Measurements from ENCODE around the gene FAM219A. TPM values are rescaled to one million over a fixed set of nuclear protein-coding genes. Genes with fewer than 3 reads are reported as not detected.

The FAM219A gene
- total and polyA plus RNA-seq, 2 experiments from 2014 or later: 9.5 to 15.0 TPM

DNA sequence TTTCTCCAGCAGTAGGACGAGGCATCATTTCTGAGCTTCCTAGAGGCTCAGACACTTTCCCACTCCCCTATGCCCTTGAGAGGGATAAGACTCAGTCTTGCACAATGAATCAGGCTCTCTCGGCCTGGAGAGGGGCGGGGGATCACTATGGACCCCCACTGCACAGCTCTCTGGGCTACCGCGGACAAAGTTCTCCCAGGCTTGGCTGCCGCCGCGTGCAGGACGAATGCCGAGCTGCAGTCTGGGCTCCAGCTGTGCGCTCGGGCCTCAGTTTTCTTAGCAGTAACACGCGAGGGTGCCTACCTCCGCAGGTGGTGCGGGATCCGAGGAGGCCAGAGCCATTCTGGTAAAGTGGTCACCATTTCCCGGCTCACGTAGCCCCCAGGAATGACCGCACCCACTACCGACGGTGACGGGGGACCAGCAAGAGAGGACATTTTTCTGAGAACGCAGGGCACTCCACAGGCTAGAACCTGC is 78.3 kb downstream of the FAM219A start:
- WGBS (ENCODE audit: low lambda C conversion rate, missing lambda C conversion rate): 12% methylated on average over 24 of the region's 24 CpGs
- DNase-seq (ENCODE audit: low spot score): peak; percentile 37
- no peak for TF ChIP-seq EZH2 (IDR thresholded peaks at IDR 0.05; ENCODE audit: borderline replicate concordance)
- no peak for TF ChIP-seq CTCF (IDR thresholded peaks at IDR 0.05; ENCODE audit: poor library complexity)
- TF ChIP-seq EZH2phosphoT487 (IDR thresholded peaks at IDR 0.05; ENCODE audit: low read depth, severe bottlenecking, unreplicated experiment): no peak
- Histone ChIP-seq H3K79me2 (no peaks in the 10 kb centered on the region), H3K4me1 (ENCODE audit: insufficient read depth) (peaks cover 17% of the 10 kb centered on the region), H4K20me1 (ENCODE audit: insufficient read depth, poor library complexity, severe bottlenecking) (no peaks in the 10 kb centered on the region), H3K9me3 (ENCODE audit: low read depth) (no peaks in the 10 kb centered on the region), H3K27ac (peak overlapping the region; percentile 61), H3K4me2 (peak overlapping the region; percentile 88), H3K4me3 (no peak overlapping the region), H3K36me3 (replicated peaks; ENCODE audit: insufficient read depth, low read depth) (no peaks in the 10 kb centered on the region), H3K27me3 (peaks cover 11% of the 10 kb centered on the region), H3K9me2 (replicated peaks; ENCODE audit: insufficient read depth) (no peaks in the 10 kb centered on the region), H2AFZ (peak overlapping the region; percentile 93)

GRCh38 chr9:34379334-34380033 is 78.9 kb downstream of the FAM219A start:
- 3% methylated on average over 35 of the region's 35 CpGs for WGBS (ENCODE audit: low lambda C conversion rate, missing lambda C conversion rate)
- H3K4me3 ChIP-seq: no peak overlapping the region
- H3K9me3 ChIP-seq (ENCODE audit: low read depth): no peaks in the 10 kb centered on the region
- no peaks in the 10 kb centered on the region for H3K79me2 ChIP-seq
- H4K20me1 ChIP-seq (ENCODE audit: insufficient read depth, poor library complexity, severe bottlenecking): no peaks in the 10 kb centered on the region
- H3K9me2 ChIP-seq (replicated peaks; ENCODE audit: insufficient read depth): no peaks in the 10 kb centered on the region
- peak overlapping the region; percentile 93 for H2AFZ ChIP-seq
- H3K4me1 ChIP-seq (ENCODE audit: insufficient read depth): peaks cover 18% of the 10 kb centered on the region
- peaks cover 11% of the 10 kb centered on the region for H3K27me3 ChIP-seq
- peak; percentile 91 for DNase-seq (ENCODE audit: low spot score)
- peak; percentile 91 for TF ChIP-seq CTCF (IDR thresholded peaks at IDR 0.05; ENCODE audit: poor library complexity)
- TF ChIP-seq EZH2 (IDR thresholded peaks at IDR 0.05; ENCODE audit: borderline replicate concordance): no peak
- peak overlapping the region; percentile 61 for H3K27ac ChIP-seq
- no peaks in the 10 kb centered on the region for H3K36me3 ChIP-seq (replicated peaks; ENCODE audit: insufficient read depth, low read depth)
- H3K4me2 ChIP-seq: peak overlapping the region; percentile 88

DNA sequence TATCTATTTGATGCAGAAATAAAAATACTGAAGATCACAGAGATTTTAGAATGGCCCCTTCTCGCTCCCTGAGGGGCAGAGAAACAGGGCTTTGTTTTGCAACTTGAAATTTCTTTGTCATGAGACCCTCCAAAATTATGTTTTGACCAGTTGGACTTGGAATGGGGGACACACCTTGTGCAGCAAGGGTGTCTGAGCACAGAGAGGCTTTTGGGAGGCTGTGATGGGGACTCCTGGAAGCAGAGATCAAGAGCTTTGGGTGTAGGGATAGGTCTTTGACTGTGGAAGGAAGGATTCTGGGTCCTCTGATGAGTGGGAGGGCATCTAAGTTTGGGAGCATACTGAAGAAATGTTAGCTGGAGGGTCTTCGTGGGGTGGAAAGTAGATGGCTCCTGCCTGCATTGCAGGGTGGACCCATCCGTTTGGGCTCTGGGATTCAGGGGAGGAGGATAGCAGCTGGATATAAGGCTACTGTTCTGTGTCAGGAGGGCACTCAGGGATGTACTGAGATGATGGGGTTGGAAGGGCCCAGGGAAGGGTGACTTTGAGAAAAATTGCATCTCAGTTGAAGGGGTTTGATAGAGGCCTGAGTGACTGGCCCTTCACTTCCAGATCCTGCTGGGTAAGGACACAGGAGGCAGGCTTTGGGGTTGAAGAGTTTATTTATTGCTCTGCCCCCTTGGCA is 79.9 kb downstream of the FAM219A start:
- Histone ChIP-seq H3K36me3 (replicated peaks; ENCODE audit: insufficient read depth, low read depth) (no peaks in the 10 kb centered on the region), H3K9me2 (replicated peaks; ENCODE audit: insufficient read depth) (no peaks in the 10 kb centered on the region), H3K4me1 (ENCODE audit: insufficient read depth) (peaks cover 21% of the 10 kb centered on the region), H3K27ac (no peak overlapping the region), H3K4me2 (no peak overlapping the region), H3K9me3 (ENCODE audit: low read depth) (no peaks in the 10 kb centered on the region), H3K27me3 (peaks cover 11% of the 10 kb centered on the region), H4K20me1 (ENCODE audit: insufficient read depth, poor library complexity, severe bottlenecking) (no peaks in the 10 kb centered on the region), H3K4me3 (no peak overlapping the region), H3K79me2 (peaks cover 4% of the 10 kb centered on the region), H2AFZ (no peak overlapping the region)
- WGBS (ENCODE audit: low lambda C conversion rate, missing lambda C conversion rate): 95% methylated on average over 3 of the region's 3 CpGs
- no peak for DNase-seq (ENCODE audit: low spot score)
- TF ChIP-seq EZH2phosphoT487 (IDR thresholded peaks at IDR 0.05; ENCODE audit: low read depth, severe bottlenecking, unreplicated experiment) (no peak), CTCF (IDR thresholded peaks at IDR 0.05; ENCODE audit: poor library complexity) (no peak), EZH2 (IDR thresholded peaks at IDR 0.05; ENCODE audit: borderline replicate concordance) (no peak)

All from hepatocyte (in vitro differentiated cells).